ENCODE results near the gene BST2.

The BST2 gene

GRCh38 chr19:17419621-17420474 lies 14.4 kb upstream of the BST2 start, which contains the start of gene MVB12A:
Gene MVB12A (plus strand): TSS chr19:17420047. CDS start chr19:17420136, 89 bp downstream.
- in situ Hi-C loops (cut with HindIII; ENCODE audit: low sequenced_read_pairs), result no loop called here

GRCh38 chr19:17419154-17419620 lies 13.8 kb upstream of the BST2 start:
- in situ Hi-C loops (cut with HindIII; ENCODE audit: low sequenced_read_pairs), result no loop called here

- in situ Hi-C loops (cut with HindIII; ENCODE audit: low sequenced_read_pairs), result no loop called here
These were observed 13.3 kb upstream of the BST2 start for GRCh38 chr19:17418710-17419109.

- in situ Hi-C loops (cut with HindIII; ENCODE audit: low sequenced_read_pairs), result no loop called here
These were observed 9.7 kb upstream of the BST2 start for GRCh38 chr19:17415121-17415520.

GRCh38 chr19:17414097-17414496 lies 8.7 kb upstream of the BST2 start:
- in situ Hi-C loops (cut with HindIII; ENCODE audit: low sequenced_read_pairs), result no loop called here

- in situ Hi-C loops (cut with HindIII; ENCODE audit: low sequenced_read_pairs), result no loop called here
These were observed 6.4 kb upstream of the BST2 start for GRCh38 chr19:17411801-17412200.

- in situ Hi-C loops (cut with HindIII; ENCODE audit: low sequenced_read_pairs), result no loop called here
These were observed 4.6 kb upstream of the BST2 start for GRCh38 chr19:17409990-17410389.

- in situ Hi-C loops (cut with HindIII; ENCODE audit: low sequenced_read_pairs), result no loop called here
These were observed 1.4 kb upstream of the BST2 start for GRCh38 chr19:17406887-17407196.

GRCh38 chr19:17406046-17406886 lies 836 bp upstream of the BST2 start:
- in situ Hi-C loops (cut with HindIII; ENCODE audit: low sequenced_read_pairs), result no loop called here

- in situ Hi-C loops (cut with HindIII; ENCODE audit: low sequenced_read_pairs), result no loop called here
These were observed 695 bp downstream of the BST2 start for GRCh38 chr19:17404621-17405249.

- in situ Hi-C loops (cut with HindIII; ENCODE audit: low sequenced_read_pairs), result no loop called here
These were observed 1.4 kb downstream of the BST2 start for GRCh38 chr19:17404015-17404414.

- in situ Hi-C loops (cut with HindIII; ENCODE audit: low sequenced_read_pairs), result no loop called here
These were observed 2.2 kb downstream of the BST2 start for GRCh38 chr19:17402982-17403855.

GRCh38 chr19:17401628-17402027 lies 3.8 kb downstream of the BST2 start:
- in situ Hi-C loops (cut with HindIII; ENCODE audit: low sequenced_read_pairs), result no loop called here

GRCh38 chr19:17398902-17399527 lies 6.4 kb downstream of the BST2 start:
- in situ Hi-C loops (cut with HindIII; ENCODE audit: low sequenced_read_pairs), result no loop called here

GRCh38 chr19:17394891-17395415 lies 10.5 kb downstream of the BST2 start:
- in situ Hi-C loops (cut with HindIII; ENCODE audit: low sequenced_read_pairs), result no loop called here

GRCh38 chr19:17393914-17394313 lies 11.5 kb downstream of the BST2 start, which contains the start of gene CCDC194:
Gene CCDC194 (minus strand): TSS chr19:17394196. CDS start chr19:17394158, 38 bp downstream.
- in situ Hi-C loops (cut with HindIII; ENCODE audit: low sequenced_read_pairs), result no loop called here

GRCh38 chr19:17393002-17393401 lies 12.4 kb downstream of the BST2 start:
- in situ Hi-C loops (cut with HindIII; ENCODE audit: low sequenced_read_pairs), result no loop called here

- in situ Hi-C loops (cut with HindIII; ENCODE audit: low sequenced_read_pairs), result no loop called here
These were observed 13.9 kb downstream of the BST2 start for GRCh38 chr19:17391371-17392151.

Data from DLD1 (cell line).